ENCODE results near the gene HDAC9.

HDAC9 gene

DNA sequence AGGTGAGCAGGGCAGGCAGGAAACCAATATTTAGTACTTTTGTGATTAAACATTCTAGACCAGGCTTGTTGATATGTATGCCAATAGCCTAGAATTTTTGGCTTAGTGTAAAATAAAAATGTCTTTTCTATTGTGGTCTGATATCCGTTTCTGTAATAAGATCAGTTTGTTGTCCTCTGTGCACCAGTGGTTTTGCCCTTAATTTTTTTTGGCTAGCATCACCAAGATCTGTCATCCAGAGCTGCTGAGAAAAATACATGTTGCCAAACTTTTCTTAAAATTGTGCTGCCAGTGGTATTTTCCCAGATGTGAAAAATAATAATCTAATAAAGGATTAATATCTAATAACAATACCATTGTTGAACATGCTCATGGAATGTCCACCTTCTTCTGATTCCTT lies 506.3 kb downstream of the HDAC9 start:
- Histone ChIP-seq H3K27me3 (ENCODE audit: insufficient read depth, low read length, poor library complexity, severe bottlenecking) (no peaks in the 10 kb centered on the region), H3F3A (ENCODE audit: low read depth) (no peaks in the 10 kb centered on the region), H3K9me3 (ENCODE audit: insufficient read depth, low read depth, low read length) (no peaks in the 10 kb centered on the region), H4K20me1 (ENCODE audit: insufficient read depth, low read length, poor library complexity, severe bottlenecking) (no peaks in the 10 kb centered on the region), H3K36me3 (ENCODE audit: insufficient read depth, low read length) (no peaks in the 10 kb centered on the region), H3K4me3 (ENCODE audit: low read length, poor library complexity, severe bottlenecking) (no peak overlapping the region), H3K4me2 (ENCODE audit: low read depth, low read length, poor library complexity, severe bottlenecking) (no peak overlapping the region), H2AFZ (ENCODE audit: low read length) (no peak overlapping the region), H3K9ac (ENCODE audit: low read depth, low read length, poor library complexity, severe bottlenecking) (no peak overlapping the region), H3K9me2 (replicated peaks; ENCODE audit: low read depth, low read length) (no peaks in the 10 kb centered on the region), H3K4me1 (ENCODE audit: insufficient read depth, low read length, poor library complexity, severe bottlenecking) (no peaks in the 10 kb centered on the region), H3K79me2 (ENCODE audit: insufficient read depth, low read length) (no peaks in the 10 kb centered on the region)
- TF ChIP-seq, protein P1, sequence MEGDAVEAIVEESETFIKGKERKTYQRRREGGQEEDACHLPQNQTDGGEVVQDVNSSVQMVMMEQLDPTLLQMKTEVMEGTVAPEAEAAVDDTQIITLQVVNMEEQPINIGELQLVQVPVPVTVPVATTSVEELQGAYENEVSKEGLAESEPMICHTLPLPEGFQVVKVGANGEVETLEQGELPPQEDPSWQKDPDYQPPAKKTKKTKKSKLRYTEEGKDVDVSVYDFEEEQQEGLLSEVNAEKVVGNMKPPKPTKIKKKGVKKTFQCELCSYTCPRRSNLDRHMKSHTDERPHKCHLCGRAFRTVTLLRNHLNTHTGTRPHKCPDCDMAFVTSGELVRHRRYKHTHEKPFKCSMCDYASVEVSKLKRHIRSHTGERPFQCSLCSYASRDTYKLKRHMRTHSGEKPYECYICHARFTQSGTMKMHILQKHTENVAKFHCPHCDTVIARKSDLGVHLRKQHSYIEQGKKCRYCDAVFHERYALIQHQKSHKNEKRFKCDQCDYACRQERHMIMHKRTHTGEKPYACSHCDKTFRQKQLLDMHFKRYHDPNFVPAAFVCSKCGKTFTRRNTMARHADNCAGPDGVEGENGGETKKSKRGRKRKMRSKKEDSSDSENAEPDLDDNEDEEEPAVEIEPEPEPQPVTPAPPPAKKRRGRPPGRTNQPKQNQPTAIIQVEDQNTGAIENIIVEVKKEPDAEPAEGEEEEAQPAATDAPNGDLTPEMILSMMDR (conservative IDR thresholded peaks at IDR 0.05; ENCODE audit: low read length), result no peak
- TF ChIP-seq EZH2phosphoT487 (IDR thresholded peaks at IDR 0.05; ENCODE audit: borderline replicate concordance), result no peak

GRCh38 chr7:19009241-19009935 lies 513.8 kb downstream of the HDAC9 start:
- Histone ChIP-seq H3K36me3 (ENCODE audit: insufficient read depth, low read length) (no peaks in the 10 kb centered on the region), H3K79me2 (ENCODE audit: insufficient read depth, low read length) (no peaks in the 10 kb centered on the region), H3K27me3 (ENCODE audit: insufficient read depth, low read length, poor library complexity, severe bottlenecking) (no peaks in the 10 kb centered on the region), H3K9me2 (replicated peaks; ENCODE audit: low read depth, low read length) (no peaks in the 10 kb centered on the region), H3F3A (ENCODE audit: low read depth) (no peaks in the 10 kb centered on the region), H3K4me1 (ENCODE audit: insufficient read depth, low read length, poor library complexity, severe bottlenecking) (no peaks in the 10 kb centered on the region), H3K4me3 (ENCODE audit: low read length, poor library complexity, severe bottlenecking) (no peak overlapping the region), H3K9me3 (ENCODE audit: insufficient read depth, low read depth, low read length) (no peaks in the 10 kb centered on the region), H4K20me1 (ENCODE audit: insufficient read depth, low read length, poor library complexity, severe bottlenecking) (no peaks in the 10 kb centered on the region), H3K9ac (ENCODE audit: low read depth, low read length, poor library complexity, severe bottlenecking) (no peak overlapping the region), H2AFZ (ENCODE audit: low read length) (no peak overlapping the region), H3K4me2 (ENCODE audit: low read depth, low read length, poor library complexity, severe bottlenecking) (no peak overlapping the region)
- TF ChIP-seq, protein P1 (conservative IDR thresholded peaks at IDR 0.05; ENCODE audit: low read length), result no peak
- no peak for TF ChIP-seq EZH2phosphoT487 (IDR thresholded peaks at IDR 0.05; ENCODE audit: borderline replicate concordance)

- H3K36me3 ChIP-seq (ENCODE audit: insufficient read depth, low read length), result no peaks in the 10 kb centered on the region
- H3K4me1 ChIP-seq (ENCODE audit: insufficient read depth, low read length, poor library complexity, severe bottlenecking), result no peaks in the 10 kb centered on the region
- H2AFZ ChIP-seq (ENCODE audit: low read length), result no peak overlapping the region
- H4K20me1 ChIP-seq (ENCODE audit: insufficient read depth, low read length, poor library complexity, severe bottlenecking), result no peaks in the 10 kb centered on the region
- no peaks in the 10 kb centered on the region for H3K79me2 ChIP-seq (ENCODE audit: insufficient read depth, low read length)
- no peak overlapping the region for H3K4me3 ChIP-seq (ENCODE audit: low read length, poor library complexity, severe bottlenecking)
- no peaks in the 10 kb centered on the region for H3K27me3 ChIP-seq (ENCODE audit: insufficient read depth, low read length, poor library complexity, severe bottlenecking)
- H3K9me2 ChIP-seq (replicated peaks; ENCODE audit: low read depth, low read length), result no peaks in the 10 kb centered on the region
- H3K4me2 ChIP-seq (ENCODE audit: low read depth, low read length, poor library complexity, severe bottlenecking), result no peak overlapping the region
- TF ChIP-seq EZH2phosphoT487 (IDR thresholded peaks at IDR 0.05; ENCODE audit: borderline replicate concordance), result no peak
- TF ChIP-seq, protein P1 (conservative IDR thresholded peaks at IDR 0.05; ENCODE audit: low read length), result no peak
- H3F3A ChIP-seq (ENCODE audit: low read depth), result no peaks in the 10 kb centered on the region
- no peaks in the 10 kb centered on the region for H3K9me3 ChIP-seq (ENCODE audit: insufficient read depth, low read depth, low read length)
- H3K9ac ChIP-seq (ENCODE audit: low read depth, low read length, poor library complexity, severe bottlenecking), result no peak overlapping the region
Measured at GRCh38 chr7:19009936-19010280, 514.4 kb downstream of the HDAC9 start.

All from Loucy (cell line).